ENCODE results near the gene C1GALT1.

DNA sequence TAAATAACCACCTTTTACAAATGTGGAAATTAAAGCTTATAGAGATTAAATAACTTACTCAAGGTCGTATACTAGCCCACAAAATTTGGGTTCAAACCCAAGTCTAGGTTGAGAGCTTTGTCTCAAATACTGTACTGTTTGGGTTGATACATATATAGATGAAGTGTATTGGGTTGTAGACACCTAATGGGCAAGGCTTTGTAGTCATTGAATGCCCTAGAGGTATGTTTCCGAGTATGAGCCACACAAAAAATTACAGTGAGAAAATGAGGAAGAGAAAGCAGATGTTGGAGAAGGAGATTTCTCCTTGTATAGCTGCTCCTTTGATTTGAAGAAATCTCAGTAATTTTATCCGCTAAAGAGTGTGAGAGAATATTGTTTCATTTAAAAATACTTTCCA lies 60.6 kb downstream of the C1GALT1 start:
- TF ChIP-seq, protein P1, sequence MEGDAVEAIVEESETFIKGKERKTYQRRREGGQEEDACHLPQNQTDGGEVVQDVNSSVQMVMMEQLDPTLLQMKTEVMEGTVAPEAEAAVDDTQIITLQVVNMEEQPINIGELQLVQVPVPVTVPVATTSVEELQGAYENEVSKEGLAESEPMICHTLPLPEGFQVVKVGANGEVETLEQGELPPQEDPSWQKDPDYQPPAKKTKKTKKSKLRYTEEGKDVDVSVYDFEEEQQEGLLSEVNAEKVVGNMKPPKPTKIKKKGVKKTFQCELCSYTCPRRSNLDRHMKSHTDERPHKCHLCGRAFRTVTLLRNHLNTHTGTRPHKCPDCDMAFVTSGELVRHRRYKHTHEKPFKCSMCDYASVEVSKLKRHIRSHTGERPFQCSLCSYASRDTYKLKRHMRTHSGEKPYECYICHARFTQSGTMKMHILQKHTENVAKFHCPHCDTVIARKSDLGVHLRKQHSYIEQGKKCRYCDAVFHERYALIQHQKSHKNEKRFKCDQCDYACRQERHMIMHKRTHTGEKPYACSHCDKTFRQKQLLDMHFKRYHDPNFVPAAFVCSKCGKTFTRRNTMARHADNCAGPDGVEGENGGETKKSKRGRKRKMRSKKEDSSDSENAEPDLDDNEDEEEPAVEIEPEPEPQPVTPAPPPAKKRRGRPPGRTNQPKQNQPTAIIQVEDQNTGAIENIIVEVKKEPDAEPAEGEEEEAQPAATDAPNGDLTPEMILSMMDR (IDR thresholded peaks at IDR 0.05 in 2 of 3, conservative IDR thresholded peaks at IDR 0.05 in 1 of 3; ENCODE audit: borderline replicate concordance in 1 of 3, insufficient read depth in 1 of 3, low read depth in 2 of 3, low read length in 2 of 3) = no peak
- no peak for TF ChIP-seq POLR2A (IDR thresholded peaks at IDR 0.05; ENCODE audit: borderline replicate concordance, extremely low read depth, insufficient read depth, insufficient read length)
- TF ChIP-seq POLR2AphosphoS5 (IDR thresholded peaks at IDR 0.05; ENCODE audit: low read depth, low read length) = no peak
- TF ChIP-seq, protein P2, sequence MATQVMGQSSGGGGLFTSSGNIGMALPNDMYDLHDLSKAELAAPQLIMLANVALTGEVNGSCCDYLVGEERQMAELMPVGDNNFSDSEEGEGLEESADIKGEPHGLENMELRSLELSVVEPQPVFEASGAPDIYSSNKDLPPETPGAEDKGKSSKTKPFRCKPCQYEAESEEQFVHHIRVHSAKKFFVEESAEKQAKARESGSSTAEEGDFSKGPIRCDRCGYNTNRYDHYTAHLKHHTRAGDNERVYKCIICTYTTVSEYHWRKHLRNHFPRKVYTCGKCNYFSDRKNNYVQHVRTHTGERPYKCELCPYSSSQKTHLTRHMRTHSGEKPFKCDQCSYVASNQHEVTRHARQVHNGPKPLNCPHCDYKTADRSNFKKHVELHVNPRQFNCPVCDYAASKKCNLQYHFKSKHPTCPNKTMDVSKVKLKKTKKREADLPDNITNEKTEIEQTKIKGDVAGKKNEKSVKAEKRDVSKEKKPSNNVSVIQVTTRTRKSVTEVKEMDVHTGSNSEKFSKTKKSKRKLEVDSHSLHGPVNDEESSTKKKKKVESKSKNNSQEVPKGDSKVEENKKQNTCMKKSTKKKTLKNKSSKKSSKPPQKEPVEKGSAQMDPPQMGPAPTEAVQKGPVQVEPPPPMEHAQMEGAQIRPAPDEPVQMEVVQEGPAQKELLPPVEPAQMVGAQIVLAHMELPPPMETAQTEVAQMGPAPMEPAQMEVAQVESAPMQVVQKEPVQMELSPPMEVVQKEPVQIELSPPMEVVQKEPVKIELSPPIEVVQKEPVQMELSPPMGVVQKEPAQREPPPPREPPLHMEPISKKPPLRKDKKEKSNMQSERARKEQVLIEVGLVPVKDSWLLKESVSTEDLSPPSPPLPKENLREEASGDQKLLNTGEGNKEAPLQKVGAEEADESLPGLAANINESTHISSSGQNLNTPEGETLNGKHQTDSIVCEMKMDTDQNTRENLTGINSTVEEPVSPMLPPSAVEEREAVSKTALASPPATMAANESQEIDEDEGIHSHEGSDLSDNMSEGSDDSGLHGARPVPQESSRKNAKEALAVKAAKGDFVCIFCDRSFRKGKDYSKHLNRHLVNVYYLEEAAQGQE (IDR thresholded peaks at IDR 0.05; ENCODE audit: low read depth) = no peak
- TF ChIP-seq CBX3 (IDR thresholded peaks at IDR 0.05; ENCODE audit: low read depth) = no peak

All from HCT116 (cell line).